Loucy (cell line): ENCODE results near the gene VSTM2L.

Experiments used
- H2AFZ ChIP-seq: fragments of 200-600 bp; sonication (generic); 2 replicates; pipeline ENCODE4 v1.6.0; 2016; ENCODE audit warnings: antibody characterized with exemption, mild to moderate bottlenecking, low read length, moderate library complexity
- H3F3A ChIP-seq: fragments of 200-600 bp; 2 replicates; pipeline ENCODE4 v1.6.0; 2016; ENCODE audit warnings: antibody characterized with exemption, low read depth, mild to moderate bottlenecking
- H3K27me3 ChIP-seq: fragments of 200-600 bp; sonication (generic); 2 replicates; pipeline ENCODE4 v1.6.1; 2014; ENCODE audit warnings: low read length, mild to moderate bottlenecking; ENCODE audit not compliant: insufficient read depth, poor library complexity, severe bottlenecking
- H3K36me3 ChIP-seq: fragments of 200-600 bp; sonication (generic); 2 replicates; pipeline ENCODE4 v1.6.1; 2016; ENCODE audit warnings: low read length; ENCODE audit not compliant: insufficient read depth
- H3K4me1 ChIP-seq: fragments of 200-600 bp; sonication (generic); 2 replicates; pipeline ENCODE4 v1.5.1; 2014; ENCODE audit warnings: low read length, mild to moderate bottlenecking; ENCODE audit not compliant: insufficient read depth, poor library complexity, severe bottlenecking
- H3K4me2 ChIP-seq: fragments of 200-600 bp; sonication (generic); 2 replicates; pipeline ENCODE4 v1.6.0; 2014; ENCODE audit warnings: antibody characterized with exemption, low read length, low read depth, mild to moderate bottlenecking; ENCODE audit not compliant: poor library complexity, severe bottlenecking
- H3K4me3 ChIP-seq: fragments of 200-600 bp; sonication (generic); 2 replicates; pipeline ENCODE4 v1.5.1; 2014; ENCODE audit warnings: low read length, mild to moderate bottlenecking, mixed read lengths; ENCODE audit not compliant: poor library complexity, severe bottlenecking
- H3K79me2 ChIP-seq: fragments of 200-600 bp; sonication (generic); 2 replicates; pipeline ENCODE4 v1.6.1; 2014; ENCODE audit warnings: low read length; ENCODE audit not compliant: insufficient read depth
- H3K9ac ChIP-seq: fragments of 200-600 bp; sonication (generic); 2 replicates; pipeline ENCODE4 v1.6.0; 2014; ENCODE audit warnings: mild to moderate bottlenecking, low read depth, low read length, moderate library complexity; ENCODE audit not compliant: poor library complexity, severe bottlenecking
- H3K9me2 ChIP-seq: fragments of 200-600 bp; sonication (generic); replicated peaks from 2 replicates; pipeline ENCODE4 v1.6.1; 2016; ENCODE audit warnings: low read depth, low read length, mixed read lengths
- H3K9me3 ChIP-seq: fragments of 200-600 bp; sonication (generic); 2 replicates; pipeline ENCODE4 v1.6.1; 2014; ENCODE audit warnings: mild to moderate bottlenecking, antibody characterized with exemption, low read length, low read depth; ENCODE audit not compliant: insufficient read depth
- H4K20me1 ChIP-seq: fragments of 200-600 bp; sonication (generic); 2 replicates; pipeline ENCODE4 v1.6.0; 2014; ENCODE audit warnings: antibody characterized with exemption, low read length, mild to moderate bottlenecking; ENCODE audit not compliant: insufficient read depth, poor library complexity, severe bottlenecking
- CTCF ChIP-seq: fragments of 200-600 bp; sonication (generic); conservative IDR thresholded peaks from 2 replicates; pipeline ENCODE4 v1.5.1; 2014; ENCODE audit warnings: mild to moderate bottlenecking, antibody characterized with exemption, low read length
- EZH2phosphoT487 ChIP-seq: fragments of 200-600 bp; IDR thresholded peaks from 2 replicates; pipeline ENCODE4 v1.6.1; 2018; ENCODE audit warnings: antibody characterized with exemption, mild to moderate bottlenecking, moderate library complexity, borderline replicate concordance

VSTM2L gene

GRCh38 chr20:37878835-37879599, 23.9 kb upstream of the VSTM2L start:
- H3K4me2 ChIP-seq = no peak overlapping the region
- no peaks in the 10 kb centered on the region for H4K20me1 ChIP-seq
- peaks cover 10% of the 10 kb centered on the region; the same call in 1 of the 2 replicates for H3K36me3 ChIP-seq
- H3K4me1 ChIP-seq = no peaks in the 10 kb centered on the region
- H3K9ac ChIP-seq = no peak overlapping the region
- no peaks in the 10 kb centered on the region for H3K9me2 ChIP-seq
- no peaks in the 10 kb centered on the region for H3F3A ChIP-seq
- TF ChIP-seq EZH2phosphoT487 = no peak
- TF ChIP-seq CTCF = no peak
- H3K27me3 ChIP-seq = no peaks in the 10 kb centered on the region
- H3K79me2 ChIP-seq = no peaks in the 10 kb centered on the region
- H3K9me3 ChIP-seq = no peaks in the 10 kb centered on the region
- H3K4me3 ChIP-seq = no peak overlapping the region
- H2AFZ ChIP-seq = no peak overlapping the region

GRCh38 chr20:37879843-37880242, 23.1 kb upstream of the VSTM2L start:
- Histone ChIP-seq H3F3A (no peaks in the 10 kb centered on the region), H3K9me2 (no peaks in the 10 kb centered on the region)

GRCh38 chr20:37880726-37881591, 22.0 kb upstream of the VSTM2L start:
- Histone ChIP-seq H3K79me2 (no peaks in the 10 kb centered on the region), H3K36me3 (no peaks in the 10 kb centered on the region), H3K9me2 (no peaks in the 10 kb centered on the region), H3K4me2 (no peak overlapping the region), H3K9ac (no peak overlapping the region), H3K4me1 (no peaks in the 10 kb centered on the region), H3K27me3 (no peaks in the 10 kb centered on the region), H2AFZ (no peak overlapping the region), H3K4me3 (no peak overlapping the region), H4K20me1 (no peaks in the 10 kb centered on the region), H3K9me3 (no peaks in the 10 kb centered on the region), H3F3A (no peaks in the 10 kb centered on the region)
- TF ChIP-seq CTCF (no peak), EZH2phosphoT487 (no peak)

More at GRCh38 chr20:37879843-37880242, 23.1 kb upstream of the VSTM2L start:
- Histone ChIP-seq H2AFZ (no peak overlapping the region), H4K20me1 (no peaks in the 10 kb centered on the region), H3K4me1 (no peaks in the 10 kb centered on the region), H3K4me2 (no peak overlapping the region), H3K9me3 (no peaks in the 10 kb centered on the region), H3K4me3 (no peak overlapping the region), H3K27me3 (no peaks in the 10 kb centered on the region), H3K79me2 (no peaks in the 10 kb centered on the region), H3K36me3 (peaks cover 2% of the 10 kb centered on the region; the same call in 1 of the 2 replicates), H3K9ac (no peak overlapping the region)
- TF ChIP-seq CTCF (no peak), EZH2phosphoT487 (no peak)
